ENCODE results near the gene RASGEF1C.

RASGEF1C gene

GRCh38 chr5:180222056-180222455 is 13.0 kb upstream of the RASGEF1C start:
- Histone ChIP-seq H3K27ac (ENCODE audit: extremely low read depth, low read depth, low read length) (no peak overlapping the region), H3K4me1 (ENCODE audit: control insufficient read depth, insufficient read depth, low read length) (no peaks in the 10 kb centered on the region), H3K9me3 (ENCODE audit: control insufficient read depth, insufficient read depth, low read depth, low read length) (no peaks in the 10 kb centered on the region), H3K4me3 (ENCODE audit: low read depth, low read length) (no peak overlapping the region), H3K36me3 (ENCODE audit: control insufficient read depth in 2 of 2, insufficient read depth in 1 of 2, low read length in 2 of 2) (no peaks in the 10 kb centered on the region)
- TF ChIP-seq HOXA7 (CRISPR knock-in tag; IDR thresholded peaks at IDR 0.05; ENCODE audit: borderline replicate concordance) (no peak), ZNF777 (tag by site-specific recombination; IDR thresholded peaks at IDR 0.05; ENCODE audit: borderline replicate concordance) (no peak), ZNF266 (tag by site-specific recombination; IDR thresholded peaks at IDR 0.05; ENCODE audit: low read depth) (no peak), IKZF3 (tag by site-specific recombination; IDR thresholded peaks at IDR 0.05) (no peak), ZNF174 (tag by site-specific recombination; IDR thresholded peaks at IDR 0.05) (no peak), OVOL3 (tag by site-specific recombination; IDR thresholded peaks at IDR 0.05) (no peak), KLF7 (tag by site-specific recombination; IDR thresholded peaks at IDR 0.05; ENCODE audit: borderline replicate concordance) (no peak), ZNF132 (tag by site-specific recombination; IDR thresholded peaks at IDR 0.05; ENCODE audit: borderline replicate concordance) (no peak), ZNF571 (tag by site-specific recombination; IDR thresholded peaks at IDR 0.05) (no peak), ZNF645 (tag by site-specific recombination; IDR thresholded peaks at IDR 0.05) (no peak), ZNF514 (tag by site-specific recombination; IDR thresholded peaks at IDR 0.05) (no peak), BCL11B (tag by site-specific recombination; IDR thresholded peaks at IDR 0.05; ENCODE audit: low read depth) (no peak), GLIS1 (tag by site-specific recombination; IDR thresholded peaks at IDR 0.05) (no peak), ZNF677 (tag by site-specific recombination; IDR thresholded peaks at IDR 0.05) (no peak)
- ChIA-PET POLR2A (no interaction called here), CTCF (interaction anchor here (1.0 kb wide), 1 partner anchor 14 kb away, joined by 3 read pairs; no protein-coding TSS in a partner anchor)

- no peaks in the 10 kb centered on the region for H3K4me1 ChIP-seq (ENCODE audit: control insufficient read depth, insufficient read depth, low read length)
- CTCF ChIA-PET: no interaction called here
- no peak for TF ChIP-seq ELK4 (IDR thresholded peaks at IDR 0.05; ENCODE audit: borderline replicate concordance, low read depth, low read length)
- TF ChIP-seq ZNF146 (tag by site-specific recombination; IDR thresholded peaks at IDR 0.05): peak; percentile 61
- no peak overlapping the region for H3K27ac ChIP-seq (ENCODE audit: extremely low read depth, low read depth, low read length)
- no peak overlapping the region for H3K4me3 ChIP-seq (ENCODE audit: low read depth, low read length)
- POLR2A ChIA-PET: no interaction called here
- H3K9me3 ChIP-seq (ENCODE audit: control insufficient read depth, insufficient read depth, low read depth, low read length): no peaks in the 10 kb centered on the region
- no peaks in the 10 kb centered on the region for H3K36me3 ChIP-seq (ENCODE audit: control insufficient read depth in 2 of 2, insufficient read depth in 1 of 2, low read length in 2 of 2)
Observed at GRCh38 chr5:180217797-180218196, 8.8 kb upstream of the RASGEF1C start.

- ChIA-PET POLR2A (no interaction called here), CTCF (interaction anchor here (0.7 kb wide), 1 partner anchor 21 kb away, joined by 4 read pairs; no protein-coding TSS in a partner anchor)
- Histone ChIP-seq H3K36me3 (ENCODE audit: control insufficient read depth in 2 of 2, insufficient read depth in 1 of 2, low read length in 2 of 2) (no peaks in the 10 kb centered on the region), H3K9me3 (ENCODE audit: control insufficient read depth, insufficient read depth, low read depth, low read length) (no peaks in the 10 kb centered on the region), H3K4me3 (ENCODE audit: low read depth, low read length) (no peak overlapping the region), H3K4me1 (ENCODE audit: control insufficient read depth, insufficient read depth, low read length) (no peaks in the 10 kb centered on the region), H3K27ac (ENCODE audit: extremely low read depth, low read depth, low read length) (no peak overlapping the region)
- TF ChIP-seq OVOL3 (tag by site-specific recombination; IDR thresholded peaks at IDR 0.05) (no peak), ZBTB7A (tag by site-specific recombination; IDR thresholded peaks at IDR 0.05; ENCODE audit: low read depth) (no peak), ZNF266 (tag by site-specific recombination; IDR thresholded peaks at IDR 0.05; ENCODE audit: low read depth) (no peak), ZNF140 (tag by site-specific recombination; IDR thresholded peaks at IDR 0.05) (no peak), ZBTB26 (tag by site-specific recombination; optimal IDR thresholded peaks at IDR 0.05) (no peak), ZNF350 (tag by site-specific recombination; IDR thresholded peaks at IDR 0.05) (no peak), ZNF362 (tag by site-specific recombination; IDR thresholded peaks at IDR 0.05) (no peak), ZNF280D (tag by site-specific recombination; IDR thresholded peaks at IDR 0.05) (no peak), ZNF785 (tag by site-specific recombination; IDR thresholded peaks at IDR 0.05) (no peak), SALL2 (tag by site-specific recombination; IDR thresholded peaks at IDR 0.05; ENCODE audit: borderline replicate concordance) (no peak)
Observed at GRCh38 chr5:180216646-180217171, 7.7 kb upstream of the RASGEF1C start.
